Activated T-cell treated with anti-CD3 and anti-CD28 coated beads for 4 hours (primary cell): Measurements from ENCODE around the gene CNPY1.

Experiments
- DNase-seq: peaks from one replicate; pipeline ENCODE4 v3.0.0-alpha.2; 2020

The CNPY1 gene

DNA sequence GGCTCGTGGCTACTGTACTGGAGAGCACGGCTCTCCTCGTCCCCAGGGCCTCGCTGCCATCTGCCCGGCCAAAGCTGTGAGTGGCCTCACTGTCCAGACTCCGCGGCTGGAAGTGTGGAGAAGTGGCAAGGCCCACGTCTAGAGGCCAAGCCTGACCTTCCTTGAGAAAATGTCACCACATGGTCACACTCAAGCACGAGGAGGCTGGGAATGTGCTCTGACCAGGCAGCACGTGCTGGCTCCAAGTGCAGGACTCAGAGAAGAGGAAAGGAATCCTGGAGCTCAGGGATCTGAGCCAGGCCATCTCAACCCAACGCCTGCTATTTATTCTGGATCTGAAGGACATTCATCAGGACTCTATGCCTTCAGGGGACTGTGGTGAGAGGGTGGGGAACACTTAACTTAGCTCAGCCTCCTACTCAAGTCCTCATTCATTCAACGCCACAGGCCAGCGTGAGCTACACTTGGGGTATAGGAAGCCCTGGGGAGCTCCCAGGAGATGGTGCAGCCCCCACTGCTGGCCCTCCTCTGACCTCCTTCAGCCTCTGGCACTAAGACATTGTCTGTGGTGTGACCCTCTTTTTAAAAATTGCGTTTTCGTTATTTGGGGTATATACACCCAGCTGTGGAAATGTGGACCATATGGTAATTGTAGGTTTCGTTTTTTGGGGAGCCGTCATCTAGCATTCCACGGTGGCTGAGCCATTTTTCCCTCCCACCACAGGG lies 59.4 kb downstream of the CNPY1 start:
- no peak for DNase-seq

DNA sequence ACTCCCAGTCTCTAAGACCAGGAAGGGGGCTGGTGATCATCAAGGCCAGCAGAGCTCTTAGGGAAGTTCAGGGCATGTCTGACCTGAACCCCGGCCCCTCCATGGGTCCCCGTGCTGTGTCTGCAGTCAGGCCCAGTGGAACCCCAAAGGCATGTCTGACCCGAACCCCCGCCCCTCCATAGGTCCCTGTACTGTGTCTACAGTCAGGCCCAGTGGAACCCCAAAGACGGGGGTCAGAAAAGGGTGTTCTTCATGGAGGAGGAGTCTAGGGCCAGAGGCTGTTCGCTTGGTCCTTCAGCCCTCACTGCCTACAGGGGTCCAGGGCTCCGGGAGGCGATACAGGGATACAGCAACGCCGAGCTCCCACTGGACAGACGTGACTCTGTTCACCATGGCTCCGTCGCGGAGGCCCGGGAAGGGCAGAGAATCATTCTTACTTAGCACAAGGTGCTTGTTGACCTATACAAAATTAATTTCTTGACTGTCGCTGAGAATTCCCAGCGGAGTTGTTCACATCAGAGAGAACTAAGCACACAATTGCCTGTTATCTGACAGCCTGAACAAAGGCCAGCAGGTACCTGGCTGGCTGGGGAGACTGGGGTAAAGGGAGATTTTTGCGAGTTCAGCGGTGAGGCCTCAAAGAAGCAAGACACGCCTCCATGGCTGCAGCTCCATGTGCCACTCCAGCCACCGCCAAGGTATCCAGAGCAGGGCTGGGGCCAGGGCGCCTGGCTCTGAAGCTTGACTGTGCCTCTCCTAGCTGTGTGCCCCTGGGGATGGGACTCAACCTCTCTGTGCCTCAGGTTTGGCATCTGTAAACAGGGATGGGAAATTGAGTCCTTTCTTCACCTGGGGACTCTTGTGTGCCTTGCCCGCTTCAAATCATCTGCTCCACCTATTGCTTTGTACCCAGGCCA lies 61.6 kb downstream of the CNPY1 start:
- no peak for DNase-seq

DNA sequence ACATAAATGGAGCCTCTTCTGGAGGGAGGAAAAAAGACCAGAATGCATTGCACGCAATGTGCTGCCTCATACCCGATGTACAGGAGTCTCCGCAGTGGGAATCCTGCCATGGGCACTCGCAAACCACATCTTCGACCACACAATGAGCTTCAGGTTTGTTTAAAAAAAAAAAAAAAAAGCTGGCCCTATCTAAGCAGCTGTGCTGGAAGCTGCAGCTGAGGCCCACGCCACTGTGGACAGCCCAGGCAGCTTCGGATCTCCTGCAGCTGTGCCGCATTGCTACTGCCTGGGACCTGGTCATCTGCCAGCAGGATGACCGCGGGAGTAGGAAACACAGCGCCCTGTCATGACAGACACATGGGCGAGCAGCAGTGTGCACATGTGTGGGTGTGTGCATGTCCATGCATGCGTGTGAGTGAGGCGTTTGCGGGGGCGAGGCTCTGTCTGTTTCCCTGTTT lies 62.5 kb downstream of the CNPY1 start:
- no peak for DNase-seq

DNA sequence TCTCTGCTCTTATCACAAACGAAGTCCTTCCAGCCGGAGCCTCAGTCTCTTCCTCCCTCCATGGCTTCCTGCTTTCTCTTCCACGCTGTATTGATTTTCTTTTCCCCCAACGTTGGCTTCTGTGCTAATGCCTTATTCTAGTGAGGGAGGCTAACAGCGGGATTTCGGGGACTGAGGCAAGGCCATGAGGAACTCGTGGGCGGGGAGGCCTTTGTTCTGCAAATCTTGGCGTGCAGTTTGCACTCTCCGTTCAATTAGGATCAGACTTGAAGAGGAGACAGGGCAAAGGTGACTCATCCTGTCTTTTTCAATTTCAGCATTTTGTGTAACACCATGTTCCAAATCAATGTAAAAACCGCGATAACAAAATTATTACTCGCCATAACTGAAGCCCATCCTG lies 63.1 kb downstream of the CNPY1 start:
- DNase-seq: no peak

DNA sequence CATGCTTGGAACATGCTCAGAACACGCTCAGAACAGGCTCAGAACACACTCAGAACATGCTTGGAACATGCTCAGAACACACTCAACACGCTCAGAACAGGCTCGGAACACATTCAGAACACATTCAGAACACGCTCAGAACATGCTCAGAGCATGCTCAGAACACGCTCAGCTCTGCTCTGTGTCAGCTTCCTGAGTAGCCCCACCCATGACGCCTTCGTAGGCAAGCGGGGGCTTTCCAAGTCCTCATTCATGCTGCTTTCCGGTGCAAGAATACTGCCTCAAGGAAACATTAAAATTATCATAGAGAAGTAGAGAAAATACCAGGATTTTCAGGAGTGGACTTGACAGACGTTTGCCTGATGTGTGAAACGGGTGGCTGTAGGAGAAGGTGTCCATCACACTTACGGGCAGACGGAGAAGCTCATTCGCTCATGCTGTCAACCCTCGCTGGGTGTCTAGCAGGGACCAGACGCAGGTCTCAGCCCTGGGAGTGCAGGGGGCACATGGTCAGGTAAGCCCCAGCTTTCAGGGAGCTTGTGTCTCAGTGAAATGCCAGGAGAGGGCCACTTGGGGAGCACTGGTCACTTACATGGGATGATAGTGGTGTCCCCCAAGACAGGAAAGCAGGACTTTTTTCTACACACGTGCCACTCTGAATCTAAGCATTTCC lies 63.7 kb downstream of the CNPY1 start:
- no peak for DNase-seq

DNA sequence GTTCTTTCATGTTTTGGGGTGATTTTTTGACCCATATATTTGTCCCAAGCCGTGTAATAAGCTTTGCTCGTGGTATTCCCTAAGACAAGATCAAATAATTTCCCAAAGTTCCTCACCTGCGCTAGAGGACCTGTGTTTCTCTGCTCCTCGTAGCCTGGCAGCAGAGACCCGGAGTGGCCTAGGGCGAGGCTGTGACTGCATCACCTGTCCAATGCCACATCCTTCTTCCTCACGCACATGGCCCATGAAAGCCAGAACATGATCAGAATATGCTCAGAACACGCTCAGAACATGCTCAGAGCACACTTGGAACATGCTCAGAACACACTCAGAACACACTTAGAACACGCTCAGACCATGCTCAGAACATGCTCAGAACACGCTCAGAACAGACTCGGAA lies 64.6 kb downstream of the CNPY1 start:
- DNase-seq: no peak

DNA sequence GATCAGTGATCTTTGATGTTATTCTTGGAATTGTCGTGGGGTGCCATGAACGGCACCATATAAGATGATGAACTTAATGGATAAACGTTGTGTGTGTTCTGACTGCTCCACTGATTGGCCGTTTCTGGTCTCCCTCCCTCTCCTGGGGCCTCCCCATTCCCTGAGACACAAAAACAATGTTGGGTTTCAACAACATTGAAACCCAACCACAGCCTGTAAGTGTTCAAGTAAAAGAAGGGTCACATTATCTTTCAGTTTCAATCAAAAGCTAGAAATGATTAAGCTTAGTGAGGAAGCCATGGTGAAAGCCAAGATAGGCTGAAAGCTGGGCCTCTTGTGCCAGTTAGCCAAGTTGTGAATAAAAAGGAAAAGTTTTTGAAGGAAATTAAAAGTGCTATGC lies 68.9 kb downstream of the CNPY1 start:
- no peak for DNase-seq

DNA sequence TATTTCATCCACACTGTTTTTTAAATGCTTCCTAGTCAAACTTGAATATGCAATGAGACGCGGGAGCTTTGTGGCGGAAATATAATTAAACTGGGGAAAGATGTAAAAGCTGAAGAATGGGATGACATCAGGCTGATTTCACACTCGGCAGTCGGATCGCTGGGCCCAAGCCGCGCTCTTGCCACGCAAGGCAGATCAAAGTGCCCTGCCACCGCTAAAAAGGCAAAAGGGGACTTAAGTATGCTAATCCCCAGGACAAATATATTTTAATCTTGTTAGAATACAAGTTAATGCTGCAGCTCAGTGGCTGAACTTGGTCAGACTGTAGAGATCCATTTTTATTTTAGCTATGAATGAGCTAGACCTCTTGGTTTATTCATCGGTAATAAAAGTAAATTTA lies 74.6 kb downstream of the CNPY1 start:
- no peak for DNase-seq

DNA sequence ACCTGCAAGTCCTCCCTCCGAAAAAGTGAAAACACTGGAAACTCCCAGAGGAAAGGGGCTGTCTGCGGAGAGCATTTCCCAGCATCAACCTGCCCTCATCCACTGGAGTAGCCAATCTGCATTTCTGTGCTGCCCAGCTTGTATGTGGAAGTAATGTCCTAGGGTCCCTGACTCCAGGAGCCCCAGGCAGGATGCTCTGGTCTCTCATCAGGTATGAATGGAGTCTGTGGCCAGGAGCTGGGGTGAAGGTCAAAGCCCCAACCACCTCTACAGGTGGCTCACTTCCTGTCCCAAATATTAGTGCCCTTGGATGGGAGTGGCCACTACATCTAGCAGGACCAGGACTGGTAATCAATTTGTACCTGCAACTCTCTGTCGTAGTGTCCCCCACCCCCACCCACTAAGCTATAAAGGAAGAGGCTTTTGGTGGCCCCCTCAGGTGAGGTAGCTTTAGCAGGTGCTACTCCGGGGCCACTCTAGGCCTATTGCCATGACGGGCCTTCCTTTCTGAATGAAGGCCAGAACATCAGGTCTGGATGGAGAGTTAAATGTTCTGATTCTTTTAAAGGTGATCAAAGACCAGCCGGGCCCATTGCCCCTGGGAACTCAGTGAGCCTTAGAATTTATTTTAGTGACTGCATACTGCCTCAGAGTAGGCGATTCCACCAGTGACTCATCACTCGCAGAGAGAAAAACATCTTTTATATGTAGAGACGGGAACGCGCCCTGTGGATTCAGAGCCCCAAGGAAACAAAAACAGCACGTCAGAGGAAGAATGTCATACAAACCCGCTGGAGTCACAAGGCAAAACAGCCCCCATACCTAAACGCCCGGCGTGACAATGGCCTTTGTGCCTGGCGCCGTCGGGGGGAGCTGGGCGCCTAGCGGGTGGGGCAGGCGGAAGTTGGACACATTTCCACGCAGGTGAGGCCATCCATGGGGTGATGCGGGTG lies 75.4 kb downstream of the CNPY1 start:
- no peak for DNase-seq

DNA sequence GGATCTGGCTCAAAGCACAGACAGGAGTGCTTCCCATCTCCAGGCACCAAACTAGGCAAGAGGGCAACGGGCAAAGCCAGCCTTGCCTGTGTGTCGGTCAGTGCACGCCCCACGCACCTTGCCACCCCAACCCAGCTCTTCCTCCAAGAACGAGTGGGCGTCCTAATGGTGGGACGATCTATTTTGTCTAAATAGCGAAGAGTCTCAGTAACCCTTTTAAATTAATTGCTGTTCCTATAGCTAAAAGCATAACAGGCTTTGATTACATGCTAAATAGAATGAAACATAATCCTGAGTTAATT lies 76.2 kb downstream of the CNPY1 start:
- no peak for DNase-seq

DNA sequence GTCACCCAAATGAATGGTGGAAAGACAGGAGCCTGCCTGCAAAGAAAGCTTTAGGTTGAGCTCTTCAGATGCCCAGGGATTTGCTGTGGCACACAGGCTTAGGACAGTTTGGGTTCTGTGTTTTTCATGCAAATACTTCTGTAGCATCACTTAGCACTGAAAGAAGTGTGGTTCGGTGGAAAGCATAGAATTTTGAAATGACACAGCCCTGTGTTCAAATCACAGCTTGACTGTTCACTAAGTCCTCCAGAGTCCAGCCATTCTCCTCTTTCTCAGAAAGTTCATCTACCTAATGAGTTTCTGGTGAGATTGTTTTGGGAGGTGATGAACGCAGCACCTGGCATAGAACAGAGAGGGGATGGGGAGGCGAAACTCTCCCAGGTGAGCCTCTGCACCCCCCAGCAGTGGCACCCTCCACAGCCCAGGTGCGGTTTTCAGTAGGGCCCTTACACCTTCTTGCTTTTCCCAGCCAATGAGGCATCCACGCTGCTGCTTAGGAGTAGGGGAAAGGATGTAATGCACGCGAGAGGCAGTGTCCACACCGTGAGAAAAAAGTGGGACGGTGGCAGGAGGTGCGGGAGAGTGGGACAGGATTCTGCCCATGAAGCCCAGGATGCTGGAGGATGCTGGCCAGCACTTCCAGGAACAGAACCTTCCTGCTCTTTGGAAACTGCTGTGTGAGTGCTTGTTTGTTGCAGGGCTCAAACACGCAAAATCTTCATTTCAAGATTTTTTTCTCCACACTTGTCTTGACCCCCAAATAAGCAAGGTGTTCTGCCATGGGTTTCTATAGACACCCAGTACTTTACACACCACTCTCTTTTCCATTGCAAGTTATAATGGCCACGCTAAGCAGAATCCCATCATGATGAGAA lies 76.8 kb downstream of the CNPY1 start:
- DNase-seq: no peak

DNA sequence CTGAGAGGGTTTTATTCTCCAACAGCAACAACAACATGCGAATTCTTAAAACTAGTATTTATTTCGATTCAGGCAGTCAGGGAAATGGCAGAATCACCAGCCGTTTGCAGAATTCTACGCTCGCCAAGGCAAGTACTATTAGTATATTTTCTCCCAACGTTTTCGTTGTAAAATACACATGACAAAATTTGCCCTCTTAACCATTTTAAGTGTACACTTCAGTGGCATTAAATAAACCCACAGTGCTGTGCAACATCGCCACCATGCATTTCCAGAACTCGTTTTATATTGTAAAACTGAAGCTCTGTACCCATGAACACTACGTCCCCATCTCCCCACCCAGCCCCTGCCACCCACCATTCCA lies 77.6 kb downstream of the CNPY1 start:
- no peak for DNase-seq

DNA sequence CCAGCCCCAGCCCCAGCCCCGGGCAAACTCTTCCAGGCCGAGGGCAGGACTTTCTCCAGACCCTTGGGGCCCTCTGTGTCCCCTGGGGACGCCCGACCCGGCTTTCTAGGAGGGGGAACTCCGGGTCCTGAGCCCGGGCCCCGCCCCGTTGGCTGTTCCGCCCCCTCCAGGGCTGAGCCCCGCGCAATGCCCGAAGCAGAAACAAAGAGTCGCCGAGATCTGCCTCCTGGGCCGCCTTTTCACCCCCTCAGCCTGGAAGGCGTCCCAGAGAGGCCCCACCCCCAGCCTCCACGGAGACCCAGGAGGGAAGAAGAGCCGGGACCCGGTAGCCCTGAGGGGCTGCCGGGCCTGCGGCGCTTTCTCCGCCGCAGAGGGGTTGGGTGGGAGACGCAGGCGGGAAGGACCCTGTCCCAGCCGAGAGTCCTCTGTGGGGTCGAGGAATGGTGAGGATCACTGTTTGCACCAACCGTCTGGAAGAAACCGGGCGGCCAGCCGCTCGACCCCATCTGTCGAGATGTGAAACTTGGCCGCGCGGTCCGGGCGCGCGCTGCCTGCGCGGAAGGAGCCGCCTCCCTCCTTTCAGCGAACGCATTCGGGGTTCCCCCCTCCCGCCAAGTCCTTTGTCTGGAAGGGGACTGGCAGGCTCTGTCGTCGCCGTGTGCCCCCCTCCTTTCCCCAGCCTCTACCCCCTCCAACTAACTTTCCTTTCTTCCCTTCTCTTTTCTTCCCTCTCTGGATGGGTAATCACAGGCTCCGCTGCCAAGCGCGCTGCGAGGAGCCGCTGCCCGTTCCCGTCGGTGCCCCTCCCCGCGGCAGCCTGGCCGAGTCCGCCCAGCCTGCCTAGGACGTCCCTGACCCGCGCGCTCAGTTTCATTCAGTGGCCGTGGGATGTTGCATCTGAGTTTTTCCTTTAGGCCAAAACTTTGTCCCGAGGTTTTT lies 78.2 kb downstream of the CNPY1 start:
- no peak for DNase-seq

DNA sequence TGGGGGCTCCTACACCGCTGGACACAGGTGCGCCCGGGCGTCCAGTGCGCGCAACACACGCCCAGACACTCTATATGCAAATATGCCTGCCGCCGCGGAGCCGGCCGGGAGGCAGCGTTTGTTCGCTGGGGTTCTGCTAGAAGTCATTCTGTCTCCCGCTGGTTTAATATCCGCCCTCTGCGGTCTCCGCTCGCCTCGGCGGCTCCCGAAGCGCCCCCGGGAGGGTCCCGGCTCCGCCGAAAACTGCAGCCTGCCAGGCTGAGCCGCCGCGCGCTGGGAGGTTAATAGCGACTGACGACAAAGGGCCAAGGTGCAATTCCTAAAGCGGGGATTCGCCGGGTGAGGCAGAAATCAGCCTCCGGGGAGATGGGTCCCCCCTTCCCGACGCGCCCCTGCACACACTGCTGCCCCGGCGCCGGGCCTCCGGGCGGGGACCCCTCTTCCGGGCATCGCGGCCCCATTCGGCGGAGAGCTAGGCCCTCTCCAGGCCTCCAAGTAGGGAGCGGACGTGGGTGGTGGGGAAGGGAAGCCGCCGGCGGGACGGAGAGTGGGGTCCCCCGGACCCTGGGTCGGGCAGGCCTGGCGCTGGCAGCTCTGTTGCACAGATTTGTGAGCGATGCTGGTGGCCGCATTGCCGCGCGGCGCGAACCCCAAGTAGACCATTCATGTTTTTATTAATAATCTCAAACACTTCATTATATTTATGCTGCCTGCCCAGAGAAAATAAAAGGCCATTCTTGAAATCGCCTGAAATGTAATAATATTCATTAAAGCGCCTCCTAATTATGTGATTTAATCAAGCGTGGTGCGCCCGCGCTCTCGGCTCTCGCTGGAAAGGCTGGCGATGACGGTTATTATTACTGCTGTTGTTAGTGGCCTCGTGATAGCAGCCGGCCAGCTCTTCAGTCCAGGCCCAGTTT lies 79.3 kb downstream of the CNPY1 start:
- DNase-seq: no peak

DNA sequence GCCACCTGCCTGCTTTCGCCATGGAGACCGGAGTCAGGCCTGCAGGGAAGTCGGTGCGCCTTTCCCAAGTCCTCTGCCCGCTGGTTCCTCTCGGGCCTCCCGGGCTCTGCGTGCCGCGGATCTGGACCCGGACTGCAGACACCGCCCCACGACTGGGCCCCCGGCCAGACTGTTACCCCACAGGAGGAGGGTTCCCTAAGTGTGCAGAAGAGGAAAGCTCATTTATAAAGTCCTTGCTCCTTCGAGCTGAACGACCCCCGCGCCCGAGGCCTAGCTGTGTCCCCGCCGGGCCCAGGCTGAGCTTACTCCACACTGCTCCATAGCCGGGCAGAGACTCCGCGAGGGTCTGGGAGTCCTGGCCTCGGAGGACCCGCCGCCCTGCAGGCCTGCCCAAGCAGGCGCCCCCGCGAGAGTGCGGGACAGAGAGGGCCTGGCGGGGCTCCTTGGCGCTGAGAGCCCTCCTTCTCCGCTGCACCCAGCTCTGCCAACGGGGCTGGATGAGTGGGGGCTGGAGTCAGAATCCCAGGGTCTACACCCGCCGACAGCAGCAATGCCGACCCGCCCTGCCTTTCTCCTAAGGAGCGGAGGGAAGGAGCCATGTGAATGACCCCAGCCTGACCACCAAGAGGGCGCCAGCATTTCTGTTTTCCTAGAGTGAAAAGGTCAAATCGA lies 80.1 kb downstream of the CNPY1 start:
- DNase-seq: no peak

DNA sequence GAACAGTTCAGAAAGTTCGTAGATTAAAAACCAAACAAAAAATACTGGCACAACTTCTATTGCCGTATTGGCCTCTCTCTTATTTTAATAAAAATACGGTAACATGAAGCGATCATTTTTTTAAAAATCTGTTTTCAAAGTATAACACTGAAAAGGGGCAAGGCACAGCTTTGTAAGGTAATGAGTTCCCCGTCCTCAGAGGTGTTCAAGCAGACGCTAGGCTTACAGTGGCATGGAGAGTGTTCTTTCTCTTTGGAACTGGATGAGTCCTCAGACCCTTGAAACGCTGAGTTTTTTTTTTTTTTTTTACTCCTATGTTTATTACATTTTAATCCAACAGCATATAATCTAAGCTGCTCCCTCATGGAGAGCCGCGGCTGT lies 80.6 kb downstream of the CNPY1 start:
- DNase-seq: no peak

DNA sequence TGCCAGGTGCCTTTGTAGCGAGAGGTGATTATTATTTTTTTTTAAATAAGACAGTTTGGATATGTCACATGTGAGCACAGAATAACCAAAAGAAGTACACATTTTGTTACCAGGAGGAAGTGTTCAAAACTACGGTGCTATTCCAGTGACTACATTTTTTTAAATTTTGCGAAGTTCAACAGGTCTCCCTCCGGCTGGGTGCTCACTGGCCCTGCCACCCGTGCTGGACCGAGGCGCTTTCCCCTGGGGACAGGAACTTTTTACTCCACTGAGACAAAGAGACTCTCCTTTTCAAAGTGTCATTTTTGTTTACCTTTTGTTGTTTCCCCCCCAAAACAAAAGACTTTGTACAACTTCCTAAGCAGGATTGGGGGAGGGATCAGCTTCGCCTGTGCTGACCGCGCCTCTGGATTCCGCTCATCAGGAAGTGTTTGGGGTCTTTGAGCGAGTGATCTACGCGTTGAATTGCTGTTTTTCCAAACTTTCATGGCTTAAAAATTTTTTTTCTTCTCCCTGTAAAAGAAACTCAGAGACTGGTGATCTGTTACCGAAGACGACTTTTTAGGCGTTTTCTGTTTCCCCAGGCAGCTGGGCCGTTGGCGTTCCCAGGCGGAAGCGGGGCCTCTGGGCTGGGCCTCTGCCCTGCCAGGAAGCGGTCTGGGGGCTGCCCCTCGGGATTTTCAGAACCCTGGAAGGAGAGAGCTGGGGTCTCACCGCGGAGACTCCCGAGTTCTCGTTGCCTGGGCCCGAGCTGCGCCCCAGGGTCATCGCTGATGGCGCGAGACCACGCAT lies 81.2 kb downstream of the CNPY1 start:
- no peak for DNase-seq

DNA sequence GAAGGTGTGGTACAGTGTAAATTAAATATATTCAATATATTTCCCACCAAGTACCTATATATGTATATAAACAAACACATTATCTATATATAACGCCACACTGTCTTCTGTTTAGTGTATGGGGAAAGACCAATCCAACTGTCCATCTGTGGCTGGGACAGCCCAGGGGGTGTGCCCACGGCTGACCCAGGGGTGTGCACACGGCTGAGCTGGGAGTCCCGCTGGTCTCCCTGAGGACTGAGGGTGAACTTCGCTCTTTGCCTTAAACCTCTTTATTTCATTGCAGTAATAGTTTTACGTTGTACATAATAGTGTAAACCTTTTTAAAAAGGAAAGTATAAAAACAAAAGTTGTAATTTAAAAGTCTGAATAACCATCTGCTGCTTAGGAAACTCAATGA lies 82.2 kb downstream of the CNPY1 start:
- no peak for DNase-seq
